ENCODE data around the gene ARHGAP44.

The ARHGAP44 gene

GRCh38 chr17:12899604-12900003 is 110.3 kb downstream of the ARHGAP44 start:
- DNase-seq (ENCODE audit: low read depth), result no peak

GRCh38 chr17:12900474-12900873 is 111.2 kb downstream of the ARHGAP44 start:
- DNase-seq (ENCODE audit: low read depth), result no peak

GRCh38 chr17:12902046-12902445 is 112.7 kb downstream of the ARHGAP44 start:
- no peak for DNase-seq (ENCODE audit: low read depth)

- no peak for DNase-seq (ENCODE audit: low read depth)
Measured at GRCh38 chr17:12907477-12907876, 118.2 kb downstream of the ARHGAP44 start.

- no peak for DNase-seq (ENCODE audit: low read depth)
Measured at GRCh38 chr17:12909046-12909445, 119.7 kb downstream of the ARHGAP44 start.

- no peak for DNase-seq (ENCODE audit: low read depth)
Measured at GRCh38 chr17:12909511-12909910, 120.2 kb downstream of the ARHGAP44 start.

- DNase-seq (ENCODE audit: low read depth), result no peak
Measured at GRCh38 chr17:12911239-12911638, 121.9 kb downstream of the ARHGAP44 start.

- DNase-seq (ENCODE audit: low read depth), result no peak
Measured at GRCh38 chr17:12917399-12917798, 128.1 kb downstream of the ARHGAP44 start.

GRCh38 chr17:12918142-12918541 is 128.8 kb downstream of the ARHGAP44 start:
- no peak for DNase-seq (ENCODE audit: low read depth)

- no peak for DNase-seq (ENCODE audit: low read depth)
Measured at GRCh38 chr17:12922120-12922519, 132.8 kb downstream of the ARHGAP44 start.

GRCh38 chr17:12924614-12925013 is 135.3 kb downstream of the ARHGAP44 start:
- DNase-seq (ENCODE audit: low read depth), result no peak

GRCh38 chr17:12927001-12927400 is 137.7 kb downstream of the ARHGAP44 start:
- DNase-seq (ENCODE audit: low read depth), result no peak

GRCh38 chr17:12927541-12928425 is 138.5 kb downstream of the ARHGAP44 start:
- DNase-seq (ENCODE audit: low read depth), result no peak

- no peak for DNase-seq (ENCODE audit: low read depth)
Measured at GRCh38 chr17:12928736-12929135, 139.4 kb downstream of the ARHGAP44 start.

GRCh38 chr17:12936501-12936900 is 147.2 kb downstream of the ARHGAP44 start:
- DNase-seq (ENCODE audit: low read depth), result no peak

GRCh38 chr17:12940699-12941098 is 151.4 kb downstream of the ARHGAP44 start:
- no peak for DNase-seq (ENCODE audit: low read depth)

GRCh38 chr17:12947047-12947446 is 157.7 kb downstream of the ARHGAP44 start:
- no peak for DNase-seq (ENCODE audit: low read depth)

GRCh38 chr17:12952012-12952411 is 162.7 kb downstream of the ARHGAP44 start:
- DNase-seq (ENCODE audit: low read depth), result no peak

GRCh38 chr17:12953156-12953555 is 163.9 kb downstream of the ARHGAP44 start:
- no peak for DNase-seq (ENCODE audit: low read depth)

- no peak for DNase-seq (ENCODE audit: low read depth)
Measured at GRCh38 chr17:12955521-12955920, 166.2 kb downstream of the ARHGAP44 start.

- no peak for DNase-seq (ENCODE audit: low read depth)
Measured at GRCh38 chr17:12958786-12959185, 169.5 kb downstream of the ARHGAP44 start.

- DNase-seq (ENCODE audit: low read depth), result no peak
Measured at GRCh38 chr17:12959441-12959840, 170.1 kb downstream of the ARHGAP44 start.

- no peak for DNase-seq (ENCODE audit: low read depth)
Measured at GRCh38 chr17:12961655-12962054, 172.4 kb downstream of the ARHGAP44 start.

GRCh38 chr17:12963505-12963904 is 174.2 kb downstream of the ARHGAP44 start:
- no peak for DNase-seq (ENCODE audit: low read depth)

Measured in non-pigmented ciliary epithelial cell (primary cell).